GM19238 (cell line): Measurements from ENCODE around the gene YWHAE.
"Not testable (repeated sequence)": the region's sequence is repeated elsewhere in the genome, so short reads cannot be mapped to it uniquely, and the experiment has no call there.

Source experiments
- DNase-seq: peaks from one replicate; pipeline ENCODE4 v3.0.0; 2011; ENCODE audit warnings: low spot score; ENCODE audit not compliant: insufficient read length

YWHAE gene

GRCh38 chr17:1412185-1413110 is 12.4 kb upstream of the YWHAE start:
- DNase-seq = no peak

GRCh38 chr17:1402262-1402586 is 2.2 kb upstream of the YWHAE start:
- DNase-seq = no peak

- no peak for DNase-seq
Measured at GRCh38 chr17:1398931-1399678, 917 bp downstream of the YWHAE start.

- no peak for DNase-seq
Measured at GRCh38 chr17:1398028-1398427, 2.0 kb downstream of the YWHAE start.

GRCh38 chr17:1395876-1396665 is 4.0 kb downstream of the YWHAE start:
- DNase-seq = not testable (repeated sequence)

- DNase-seq = no peak
Measured at GRCh38 chr17:1391577-1391976, 8.4 kb downstream of the YWHAE start.

GRCh38 chr17:1390432-1391367 is 9.3 kb downstream of the YWHAE start:
- DNase-seq = no peak

GRCh38 chr17:1387490-1388227 is 12.4 kb downstream of the YWHAE start:
- DNase-seq = not testable (repeated sequence)

- not testable (repeated sequence) for DNase-seq
Measured at GRCh38 chr17:1386675-1387190, 13.3 kb downstream of the YWHAE start.

- no peak for DNase-seq
Measured at GRCh38 chr17:1386265-1386664, 13.8 kb downstream of the YWHAE start.

- DNase-seq = no peak
Measured at GRCh38 chr17:1385861-1386260, 14.2 kb downstream of the YWHAE start.

GRCh38 chr17:1384905-1385435 is 15.1 kb downstream of the YWHAE start:
- DNase-seq = no peak

GRCh38 chr17:1379930-1380313 is 20.1 kb downstream of the YWHAE start:
- no peak for DNase-seq

GRCh38 chr17:1379208-1379929 is 20.7 kb downstream of the YWHAE start:
- DNase-seq = no peak

- not testable (repeated sequence) for DNase-seq
Measured at GRCh38 chr17:1378476-1378860, 21.6 kb downstream of the YWHAE start.

- DNase-seq = no peak
Measured at GRCh38 chr17:1377334-1377733, 22.7 kb downstream of the YWHAE start.

- DNase-seq = no peak
Measured at GRCh38 chr17:1376061-1376460, 24.0 kb downstream of the YWHAE start.

GRCh38 chr17:1375615-1376014 is 24.4 kb downstream of the YWHAE start:
- no peak for DNase-seq
